ENCODE measurements around the gene DHRS13. TPM values are rescaled to one million over a fixed set of nuclear protein-coding genes. Genes with fewer than 3 reads are reported as not detected.
"Not testable (repeated sequence)": the region's sequence is repeated elsewhere in the genome, so short reads cannot be mapped to it uniquely, and the experiment has no call there.

DHRS13 gene
- total and polyA plus RNA-seq, 2 donors = 12.7 to 18.9 TPM

DNA sequence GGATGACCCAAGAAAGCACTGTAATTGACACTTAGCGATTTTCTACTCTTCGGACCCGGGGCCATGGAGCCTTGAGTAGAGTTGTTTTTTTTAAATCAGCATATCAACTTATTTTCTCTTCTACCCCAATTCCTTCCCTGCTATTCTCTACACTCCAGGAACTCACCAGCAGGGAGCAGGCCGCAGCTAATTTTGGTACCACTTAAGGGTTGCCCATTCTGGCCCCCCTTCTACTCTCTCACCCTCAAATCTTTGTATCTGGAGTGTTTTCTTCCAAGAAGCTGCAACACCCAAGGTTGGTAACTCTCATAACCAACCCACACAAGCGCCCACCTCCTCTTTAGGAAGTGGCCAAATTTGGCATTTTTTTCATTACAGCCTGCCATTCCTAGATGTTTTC, 53.6 kb downstream of the DHRS13 start:
- WGBS = 71% methylated on average over 5 of the region's 5 CpGs
- H3K4me1 ChIP-seq (ENCODE audit: control insufficient read depth in 2 of 2, insufficient read depth in 2 of 2, low read length in 2 of 2) = peaks cover 3% of the 10 kb centered on the region in 2 donors
- no peaks in the 10 kb centered on the region for H3K9me3 ChIP-seq (ENCODE audit: control insufficient read depth in 2 of 2, insufficient read depth in 1 of 2, low read length in 1 of 2)
- no peak overlapping the region for H3K27ac ChIP-seq (ENCODE audit: low read depth in 1 of 2, low read length in 1 of 2)
- H3K27me3 ChIP-seq (ENCODE audit: control insufficient read depth in 2 of 2, insufficient read depth in 1 of 2, low read length in 1 of 2) = no peaks in the 10 kb centered on the region
- no peak overlapping the region for H3K4me3 ChIP-seq (ENCODE audit: low read length in 2 of 2)
- no peak for DNase-seq (ENCODE audit: low read depth in 6 of 9, low spot score in 9 of 9)
- H3K36me3 ChIP-seq (ENCODE audit: control insufficient read depth in 2 of 2, insufficient read depth in 2 of 2, low read length in 1 of 2) = no peaks in the 10 kb centered on the region

DNA sequence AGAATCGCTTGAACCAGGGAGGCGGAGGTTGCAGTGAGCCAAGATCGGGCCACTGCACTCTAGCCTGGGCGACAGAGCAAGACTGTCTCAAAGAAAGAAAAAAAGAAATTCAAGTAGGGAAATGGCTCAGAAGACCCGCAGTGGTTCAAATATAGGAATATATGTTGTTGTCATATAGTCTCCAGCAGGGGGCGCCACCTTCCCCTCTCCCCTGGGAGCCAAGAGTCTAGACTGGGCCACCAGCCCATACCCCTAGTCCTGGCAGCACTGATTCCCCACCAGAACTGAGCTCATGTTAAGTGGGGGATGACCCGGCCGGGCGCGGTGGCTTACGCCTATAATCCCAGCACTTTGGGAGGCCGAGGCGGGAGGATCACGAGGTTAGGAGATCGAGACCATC, 54.2 kb downstream of the DHRS13 start:
- H3K4me1 ChIP-seq (ENCODE audit: control insufficient read depth in 2 of 2, insufficient read depth in 2 of 2, low read length in 2 of 2); H3K36me3 ChIP-seq (ENCODE audit: control insufficient read depth in 2 of 2, insufficient read depth in 2 of 2, low read length in 1 of 2); H3K27me3 ChIP-seq (ENCODE audit: control insufficient read depth in 2 of 2, insufficient read depth in 1 of 2, low read length in 1 of 2); H3K9me3 ChIP-seq (ENCODE audit: control insufficient read depth in 2 of 2, insufficient read depth in 1 of 2, low read length in 1 of 2); H3K27ac ChIP-seq (ENCODE audit: low read depth in 1 of 2, low read length in 1 of 2); H3K4me3 ChIP-seq (ENCODE audit: low read length in 2 of 2): not testable (repeated sequence)
- 87% methylated on average over 15 of the region's 15 CpGs for WGBS
- peak in 1 of 9 donors; percentile 25 for DNase-seq (ENCODE audit: low read depth in 6 of 9, low spot score in 9 of 9)

Other genes starting within 250 kb of the DHRS13 start
- 47.2 TPM for gene SDF2, start 241.2 kb downstream of the DHRS13 start, total RNA-seq
- gene SDF2, start 241.2 kb downstream of the DHRS13 start, polyA plus RNA-seq = 40.8 TPM
- gene SUPT6H, start 240.9 kb downstream of the DHRS13 start, total RNA-seq = 21.2 TPM
- gene SUPT6H, start 240.9 kb downstream of the DHRS13 start, polyA plus RNA-seq = 27.0 TPM
- 1.0 TPM for gene PROCA1, start 191.2 kb downstream of the DHRS13 start, total RNA-seq
- 11.3 TPM for gene PROCA1, start 191.2 kb downstream of the DHRS13 start, polyA plus RNA-seq
- gene RAB34, start 185.2 kb downstream of the DHRS13 start, total RNA-seq = 26.6 TPM
- gene RAB34, start 185.2 kb downstream of the DHRS13 start, polyA plus RNA-seq = 81.9 TPM
- gene RPL23A, start 183.1 kb downstream of the DHRS13 start, total RNA-seq = 1,968 TPM
- gene RPL23A, start 183.1 kb downstream of the DHRS13 start, polyA plus RNA-seq = 1,777 TPM
- 7.7 TPM for gene TLCD1, start 176.8 kb downstream of the DHRS13 start, total RNA-seq
- 9.2 TPM for gene TLCD1, start 176.8 kb downstream of the DHRS13 start, polyA plus RNA-seq
- 2.2 TPM for gene NEK8, start 174.3 kb downstream of the DHRS13 start, total RNA-seq
- 5.1 TPM for gene NEK8, start 174.3 kb downstream of the DHRS13 start, polyA plus RNA-seq
- gene TRAF4, start 159.1 kb downstream of the DHRS13 start, total RNA-seq = 21.2 TPM
- gene TRAF4, start 159.1 kb downstream of the DHRS13 start, polyA plus RNA-seq = 29.3 TPM
- gene FAM222B, start 60.3 kb downstream of the DHRS13 start, total RNA-seq = 2.5 TPM
- 9.5 TPM for gene FAM222B, start 60.3 kb downstream of the DHRS13 start, polyA plus RNA-seq
- 19.7 TPM for gene ERAL1, start 48.1 kb downstream of the DHRS13 start, total RNA-seq
- 30.3 TPM for gene ERAL1, start 48.1 kb downstream of the DHRS13 start, polyA plus RNA-seq
- 29.9 TPM for gene FLOT2, start 5.3 kb downstream of the DHRS13 start, total RNA-seq
- gene FLOT2, start 5.3 kb downstream of the DHRS13 start, polyA plus RNA-seq = 82.1 TPM
- 20.5 TPM for gene PHF12, start 48.4 kb upstream of the DHRS13 start, total RNA-seq
- 32.4 TPM for gene PHF12, start 48.4 kb upstream of the DHRS13 start, polyA plus RNA-seq
- 0.09 TPM for gene SEZ6, start 103.0 kb upstream of the DHRS13 start, total RNA-seq
- 0.48 TPM for gene SEZ6, start 103.0 kb upstream of the DHRS13 start, polyA plus RNA-seq
- gene PIPOX, start 140.1 kb upstream of the DHRS13 start, total RNA-seq = 1.3 TPM
- 0.96 TPM for gene PIPOX, start 140.1 kb upstream of the DHRS13 start, polyA plus RNA-seq

All from thymus (tissue), 11 donors.